A549 treated with Hydrocortisone at 1 μM for 4 hours (cell line): Measurements from ENCODE around the gene CIB1. TPM values are rescaled to one million over a fixed set of nuclear protein-coding genes. Genes with fewer than 3 reads are reported as not detected.

Experiments used
- total RNA-seq: library from RNA; stranded (reverse); fragments of 200-300 nt; extraction: Qiagen RNA extraction; gene quantifications from 5 replicates; pipeline ENCODE4 v1.2.3, GENCODE V29; 2022

Gene CIB1
- 169 to 219 TPM (median 213 TPM) in 5 replicates for total RNA-seq

DNA sequence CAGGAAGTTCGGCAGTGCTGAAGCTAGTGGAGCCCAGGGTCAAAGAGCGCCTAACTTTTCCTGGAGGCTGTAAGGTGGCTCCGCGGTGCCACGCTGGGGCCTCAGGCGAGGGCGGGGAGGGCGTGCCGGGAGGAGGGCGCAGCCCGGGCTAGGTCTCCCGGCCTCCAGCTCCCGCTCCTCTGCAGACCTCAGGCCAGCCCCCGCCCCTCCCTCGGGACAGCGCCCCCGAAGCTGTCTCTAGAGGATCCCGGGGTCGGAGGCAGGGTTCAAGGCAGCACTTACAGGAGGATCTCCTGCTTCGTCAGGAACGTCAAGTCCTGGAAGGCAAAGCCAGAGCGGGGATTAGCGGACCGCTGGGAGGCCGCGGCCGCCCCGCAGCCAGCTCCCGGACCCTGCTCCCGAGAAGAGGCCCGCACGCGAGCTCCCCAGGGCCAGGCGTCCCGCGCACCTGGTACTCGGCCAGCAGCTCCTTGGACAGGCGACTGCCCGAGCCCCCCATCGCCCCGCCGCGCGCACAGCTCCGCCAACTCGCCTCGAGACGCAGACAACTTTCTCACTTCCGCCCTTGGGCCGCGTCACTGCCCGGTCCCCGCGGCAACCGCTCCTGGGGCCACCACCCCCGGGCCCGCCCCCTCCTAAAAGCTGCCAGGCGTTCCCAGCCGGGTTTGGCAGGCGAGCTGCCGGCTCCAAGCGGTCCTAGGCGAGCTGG is at the start of gene CIB1:
Gene CIB1, minus strand, starts transcription at position 555 of the 709 bp plus-strand sequence. Its CDS starts 56 bp downstream, at position 499.

DNA sequence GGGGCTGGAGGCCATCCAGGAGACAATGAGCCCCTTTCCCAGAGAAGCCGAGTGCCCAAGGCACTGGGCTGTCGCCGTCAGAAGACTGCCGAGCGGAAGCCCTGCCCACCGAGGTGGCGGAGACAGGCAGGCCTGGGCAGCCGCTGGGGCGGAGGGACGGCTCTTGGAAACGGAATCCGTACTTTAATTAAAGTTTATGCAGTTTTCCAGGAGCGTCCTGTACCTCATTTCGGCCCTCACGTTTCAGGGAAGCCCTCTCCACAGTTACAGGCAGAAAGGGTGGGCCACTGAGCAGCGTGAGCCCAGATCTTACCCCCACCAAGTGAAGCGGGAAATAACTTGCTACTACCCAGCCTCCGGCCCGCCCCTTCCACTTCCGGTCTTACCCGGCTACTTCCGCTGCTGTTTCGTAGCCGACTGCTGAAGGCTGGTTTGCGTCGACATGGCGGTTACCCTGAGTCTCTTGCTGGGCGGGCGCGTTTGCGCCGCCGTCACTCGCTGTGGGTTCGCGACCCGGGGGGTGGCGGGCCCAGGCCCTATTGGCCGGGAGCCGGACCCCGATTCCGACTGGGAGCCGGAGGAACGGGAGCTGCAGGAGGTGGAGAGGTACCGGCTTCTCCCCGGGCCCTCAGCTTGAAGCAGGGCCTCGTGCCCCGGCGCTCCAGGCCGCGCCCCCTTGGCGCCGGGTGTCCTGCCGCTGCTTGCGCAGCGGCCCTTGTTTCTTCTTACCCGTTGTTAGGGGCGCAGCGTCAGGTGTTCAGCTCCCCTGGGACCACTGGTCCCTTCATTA is 31.7 kb upstream of the CIB1 start, which contains the start of gene NGRN:
Gene NGRN, plus strand, starts transcription at position 402 of the 790 bp plus-strand sequence. Its CDS starts 41 bp downstream, at position 443.

DNA sequence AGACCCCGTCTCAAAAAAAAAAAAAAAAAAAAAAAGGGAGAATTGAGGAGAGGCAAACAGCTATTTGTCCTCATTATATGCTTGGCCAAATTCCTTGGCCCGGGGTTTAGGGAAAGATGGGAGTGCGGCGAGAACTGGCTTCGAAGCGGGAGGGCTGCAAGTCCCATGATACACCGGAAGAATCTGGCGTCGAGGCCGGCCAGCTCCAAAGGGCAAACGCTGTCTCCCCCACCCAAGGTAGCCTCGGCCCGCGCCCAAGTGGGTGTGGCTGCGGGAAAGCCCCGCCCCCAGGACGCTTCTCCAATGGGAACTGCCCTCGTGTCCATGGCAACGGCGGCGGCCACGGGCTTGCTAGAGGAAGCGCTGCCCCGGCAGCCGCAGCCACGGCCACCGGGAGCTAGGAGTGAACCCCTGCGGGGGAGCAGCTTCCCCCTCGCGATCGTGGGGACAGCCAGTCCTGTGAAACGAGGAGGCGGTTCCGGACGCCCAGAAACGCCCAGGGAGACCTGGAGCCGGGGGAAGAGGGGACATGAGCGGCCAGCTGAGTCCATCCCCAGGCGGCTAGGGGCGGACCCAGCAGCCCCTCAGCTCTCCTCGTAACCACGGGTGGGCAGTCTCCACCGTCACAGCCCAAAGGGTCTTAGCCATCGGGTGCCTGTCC is 15.6 kb upstream of the CIB1 start, which contains the start of gene TTLL13:
Gene TTLL13, plus strand, starts transcription at position 354 of the 661 bp plus-strand sequence. CDS start 1,075 bp downstream, outside the sequence.

DNA sequence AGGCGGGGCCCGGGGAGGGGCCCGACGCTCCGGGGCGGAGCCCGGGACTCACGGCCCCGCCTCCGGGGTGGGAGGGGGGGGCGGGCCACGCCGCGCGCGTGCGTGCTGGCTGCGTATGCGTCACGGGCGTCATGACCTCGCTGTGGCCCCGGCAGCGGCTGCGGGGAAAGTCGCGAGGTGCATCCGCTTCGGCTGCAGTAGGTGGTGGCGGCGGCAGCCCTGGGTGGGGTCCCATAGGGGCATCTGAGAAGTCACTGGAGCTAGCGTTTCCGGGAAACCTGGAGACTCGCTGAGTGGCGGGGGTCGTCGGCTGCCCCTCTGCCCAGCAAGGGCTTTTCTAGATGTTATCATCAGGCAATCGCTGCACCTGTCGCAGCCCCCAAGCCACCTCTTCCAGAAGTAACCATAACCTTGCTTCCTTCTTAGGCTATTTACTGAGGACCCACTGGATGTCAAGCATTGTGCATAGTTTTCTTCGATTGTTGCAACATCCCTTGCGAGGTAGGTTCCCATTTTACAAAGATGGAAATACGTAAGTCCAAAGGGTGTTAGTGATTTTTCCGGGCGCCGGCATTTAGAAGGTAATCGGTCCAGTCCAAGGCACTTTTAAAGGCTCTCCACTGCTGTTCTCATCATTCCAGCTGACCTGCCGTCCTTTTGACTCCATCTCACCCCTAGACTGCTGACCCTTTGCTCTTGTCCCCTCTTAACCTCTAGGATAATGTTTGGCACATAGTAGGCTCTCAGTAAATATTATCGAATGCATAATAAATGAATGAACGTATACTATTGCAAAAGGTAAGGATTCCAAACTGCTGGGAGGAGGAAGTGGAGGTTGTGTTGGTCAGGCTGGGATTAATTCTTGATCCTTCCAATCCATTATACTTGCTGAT is 601 bp upstream of the CIB1 start, which contains the start of gene GDPGP1:
Gene GDPGP1, plus strand, starts transcription at position 114 of the 893 bp plus-strand sequence. CDS start 6,700 bp downstream, outside the sequence.

DNA sequence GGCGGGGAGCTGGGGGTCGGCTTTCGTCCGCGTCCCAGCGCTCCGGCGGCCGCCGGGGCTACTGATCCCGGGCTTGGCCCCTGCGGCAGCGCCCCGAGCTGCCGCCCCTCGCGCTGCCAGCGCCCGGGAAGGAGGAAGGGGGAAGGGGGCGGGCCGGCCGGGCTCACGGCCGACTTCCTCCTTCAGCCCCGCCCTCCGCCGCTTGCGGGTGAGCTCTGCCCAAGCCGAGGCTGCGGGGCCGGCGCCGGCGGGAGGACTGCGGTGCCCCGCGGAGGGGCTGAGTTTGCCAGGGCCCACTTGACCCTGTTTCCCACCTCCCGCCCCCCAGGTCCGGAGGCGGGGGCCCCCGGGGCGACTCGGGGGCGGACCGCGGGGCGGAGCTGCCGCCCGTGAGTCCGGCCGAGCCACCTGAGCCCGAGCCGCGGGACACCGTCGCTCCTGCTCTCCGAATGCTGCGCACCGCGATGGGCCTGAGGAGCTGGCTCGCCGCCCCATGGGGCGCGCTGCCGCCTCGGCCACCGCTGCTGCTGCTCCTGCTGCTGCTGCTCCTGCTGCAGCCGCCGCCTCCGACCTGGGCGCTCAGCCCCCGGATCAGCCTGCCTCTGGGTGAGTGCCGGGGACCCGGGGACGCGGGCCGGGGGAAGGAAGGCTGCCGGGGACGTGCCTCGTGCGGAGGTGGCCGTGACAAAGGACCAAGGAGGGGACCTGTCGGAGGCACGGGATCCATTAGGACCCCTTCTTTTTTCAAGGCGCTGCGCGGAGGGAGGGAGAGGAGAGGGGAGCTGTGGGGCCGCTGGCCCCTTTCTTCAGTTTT is 32.4 kb downstream of the CIB1 start, which contains the start of gene SEMA4B:
Gene SEMA4B, plus strand, starts transcription at position 201 of the 814 bp plus-strand sequence. Its CDS starts 249 bp downstream, at position 450.

Other genes with a start within 250 kb of the CIB1 start
- 12.8 to 16.9 TPM (median 15.6 TPM) in 5 replicates for gene ZNF710, start 232.6 kb downstream of the CIB1 start, total RNA-seq
- gene IDH2, start 131.5 kb downstream of the CIB1 start, total RNA-seq, result 38.9 to 49.7 TPM (median 43.5 TPM) in 5 replicates
- 53.5 to 83.4 TPM (median 76.9 TPM) in 5 replicates for gene SEMA4B, start 32.6 kb downstream of the CIB1 start, total RNA-seq
- 3.8 to 6.2 TPM (median 4.3 TPM) in 5 replicates for gene GDPGP1, start 268 bp upstream of the CIB1 start, total RNA-seq
- 0.03 to 0.18 TPM (median 0.14 TPM) in 5 replicates for gene TTLL13, start 15.6 kb upstream of the CIB1 start, total RNA-seq
- gene NGRN, start 31.7 kb upstream of the CIB1 start, total RNA-seq, result 102 to 115 TPM (median 109 TPM) in 5 replicates
- gene ZNF774, start 118.3 kb upstream of the CIB1 start, total RNA-seq, result 0.76 to 1.9 TPM (median 0.99 TPM) in 5 replicates
- 157 to 308 TPM (median 174 TPM) in 5 replicates for gene IQGAP1, start 154.3 kb upstream of the CIB1 start, total RNA-seq